Endothelial cell of umbilical vein (primary cell): Measurements from ENCODE around the gene NSUN6. TPM values are rescaled to one million over a fixed set of nuclear protein-coding genes. Genes with fewer than 3 reads are reported as not detected.

Source experiments
- BruUV-seq: library from RNA; stranded (reverse); fragments of 400-500 nt; replicated peaks from 2 replicates; lab custom pipeline; 2021; lab: Mats Ljungman, UMichigan
- CTCF ChIA-PET: fragments of 300-600, 350-600 bp; sonication (Branson Sonifier 250); formaldehyde crosslinking; loops from one replicate; lab custom pipeline; 2021; ENCODE audit warnings: antibody characterized with exemption, inconsistent platforms; lab: Charles Lee
- POLR2A ChIA-PET: fragments of 300-600, 350-600 bp; sonication (Branson Sonifier 250); formaldehyde crosslinking; loops from one replicate; lab custom pipeline; 2021; ENCODE audit warnings: antibody characterized with exemption, inconsistent platforms; lab: Charles Lee
- DNase-seq: peaks from one replicate; pipeline ENCODE4 v3.0.0-alpha.2; 2011; ENCODE audit warnings: low read depth, low spot score
- FAIRE-seq: peaks from 2 replicates; lab custom pipeline; 2011; peaks lifted over from hg19 to GRCh38; lab: Jason Lieb, UNC
- H2AFZ ChIP-seq: 2 replicates; pipeline ENCODE4 v1.6.0; 2012; ENCODE audit warnings: low read depth, low read length, control low read depth, inconsistent platforms
- H3K27ac ChIP-seq: 2 replicates; pipeline ENCODE4 v1.5.1; 2011; ENCODE audit warnings: low read depth, mild to moderate bottlenecking, control low read depth, low read length, moderate library complexity; ENCODE audit not compliant: insufficient read depth
- H3K27me3 ChIP-seq, 2 experiments: 2 replicates each; pipeline versions ENCODE4 v1.6.0 to v1.6.1; 2011; ENCODE audit warnings: low read length in 2 of 2, mixed read lengths in 1 of 2; ENCODE audit not compliant: control insufficient read depth in 2 of 2, insufficient read depth in 2 of 2
- H3K36me3 ChIP-seq, 2 experiments: 2 replicates in 1 of 2; 3 replicates in 1 of 2; pipeline ENCODE4 v1.5.1; 2011; ENCODE audit warnings: low read length in 2 of 2, mild to moderate bottlenecking in 1 of 2, moderate library complexity in 1 of 2; ENCODE audit not compliant: control insufficient read depth in 2 of 2, insufficient read depth in 2 of 2; ENCODE audit errors: extremely low read depth in 1 of 2
- H3K4me1 ChIP-seq: 3 replicates; pipeline ENCODE4 v1.5.1; 2011; ENCODE audit warnings: mild to moderate bottlenecking, low read length; ENCODE audit not compliant: control insufficient read depth, insufficient read depth; ENCODE audit errors: extremely low read depth
- H3K4me2 ChIP-seq: 2 replicates; pipeline ENCODE4 v1.6.1; 2011; ENCODE audit warnings: low read length, control low read depth, mixed read lengths; ENCODE audit not compliant: insufficient read depth
- H3K4me3 ChIP-seq, 3 experiments: fragments of 200-600 bp in 1 of 3; sonication (generic), shearing (Covaris generic) in 1 of 3; replicated peaks in 1 of 3; 2 replicates each; pipeline ENCODE4 v1.5.1; 2011 to 2016; ENCODE audit warnings: control low read depth in 3 of 3, low read length in 3 of 3, mild to moderate bottlenecking in 2 of 3, inconsistent platforms in 1 of 3, low read depth in 1 of 3, moderate library complexity in 1 of 3; ENCODE audit not compliant: insufficient read depth in 1 of 3
- H3K79me2 ChIP-seq: 2 replicates; pipeline ENCODE4 v1.6.0; 2012; ENCODE audit warnings: low read length, inconsistent platforms; ENCODE audit not compliant: control insufficient read depth, insufficient read depth
- H3K9ac ChIP-seq: replicated peaks from 2 replicates; pipeline ENCODE3; 2011; ENCODE audit warnings: low read length, control low read depth; ENCODE audit not compliant: insufficient read depth; ENCODE audit errors: extremely low read depth
- H3K9me1 ChIP-seq: replicated peaks from 3 replicates; pipeline ENCODE4 v1.6.0; 2011; ENCODE audit warnings: mild to moderate bottlenecking, low read length; ENCODE audit not compliant: control insufficient read depth, insufficient read depth; ENCODE audit errors: extremely low read depth
- H3K9me3 ChIP-seq: replicated peaks from 2 replicates; pipeline ENCODE4 v1.5.1; 2012; ENCODE audit warnings: low read length, inconsistent platforms; ENCODE audit not compliant: control insufficient read depth, insufficient read depth
- H4K20me1 ChIP-seq: replicated peaks from 2 replicates; pipeline ENCODE3; 2011; ENCODE audit warnings: mild to moderate bottlenecking, low read length; ENCODE audit not compliant: control insufficient read depth, insufficient read depth; ENCODE audit errors: extremely low read depth
- EZH2 ChIP-seq: IDR thresholded peaks from 2 replicates; pipeline ENCODE4 v1.6.1; 2012; ENCODE audit warnings: borderline replicate concordance, low read depth, mild to moderate bottlenecking, moderate library complexity, low read length, inconsistent platforms; ENCODE audit not compliant: severe bottlenecking
- FOS ChIP-seq: IDR thresholded peaks from 2 replicates; pipeline ENCODE4 v1.6.1; 2011; ENCODE audit warnings: mild to moderate bottlenecking, low read length, moderate library complexity, borderline replicate concordance; ENCODE audit not compliant: insufficient read depth
- GATA2 ChIP-seq: IDR thresholded peaks from 2 replicates; pipeline ENCODE4 v1.7.0; 2011; ENCODE audit warnings: low read depth, mild to moderate bottlenecking, moderate library complexity, mixed read lengths, low read length; ENCODE audit not compliant: insufficient read length, insufficient read depth
- JUN ChIP-seq: IDR thresholded peaks from 2 replicates; pipeline ENCODE4 v1.6.1; 2011; ENCODE audit warnings: borderline replicate concordance, low read depth; ENCODE audit not compliant: insufficient read length, insufficient read depth
- MYC ChIP-seq: IDR thresholded peaks from one replicate; pipeline ENCODE4 v1.6.1; 2011; ENCODE audit warnings: mild to moderate bottlenecking, low read depth, low read length
- POLR2A ChIP-seq: IDR thresholded peaks from 2 replicates; pipeline ENCODE4 v1.6.1; 2012; ENCODE audit warnings: low read depth, mild to moderate bottlenecking, control low read depth, low read length
- POLR2AphosphoS5 ChIP-seq: IDR thresholded peaks from 2 replicates; pipeline ENCODE4 v1.6.1; 2012; ENCODE audit warnings: low read depth, mild to moderate bottlenecking, control low read depth, low read length, moderate library complexity; ENCODE audit not compliant: insufficient read depth
- dilution Hi-C: fragments of 300-500 bp; cut with MboI; formaldehyde crosslinking; loops from one replicate; pipeline ENCODE4 v1.15.0; 2019; ENCODE audit warnings: low sequenced_read_pairs; ENCODE audit not compliant: extremely low pct_ligation_motif_present
- intact Hi-C: fragments of 100-400 bp; cut with micrococcal nuclease; formaldehyde crosslinking; loops from one replicate; pipeline ENCODE4 v1.10.0; 2022
- polyA plus RNA-seq, 4 experiments: library from polyadenylated mRNA; depleted of rRNA in 3 of 4; stranded (reverse) in 3 of 4; unstranded in 1 of 4; fragments of >200 nt; gene quantifications; 2 replicates each; pipeline versions ENCODE4 v1.2.1 to v1.2.3, GENCODE V29; 2011 to 2012; ENCODE audit warnings: missing spikeins in 1 of 4
- total RNA-seq: library from RNA; stranded (reverse); gene quantifications from 2 replicates; pipeline ENCODE4 v1.2.3, GENCODE V29; 2021
- TF ChIP-seq, protein P1 (sequence below): IDR thresholded peaks from 2 replicates; pipeline ENCODE4 v1.6.1; 2011; ENCODE audit not compliant: insufficient read depth, insufficient read length
- TF ChIP-seq, protein P2 (sequence below), 2 donors: IDR thresholded peaks; 1 replicate in 1 of 2; 2 replicates in 1 of 2; pipeline ENCODE4 v1.5.1; 2011; ENCODE audit warnings: low read length in 2 of 2, mild to moderate bottlenecking in 2 of 2, moderate library complexity in 2 of 2, control low read depth in 1 of 2, inconsistent platforms in 1 of 2, low read depth in 1 of 2; ENCODE audit not compliant: insufficient read depth in 1 of 2; ENCODE audit errors: extremely low read depth in 1 of 2

NSUN6 gene
- total and polyA plus RNA-seq, 2 donors (not counting 3 experiments of a cell fraction or from before 2014, with no cell fraction given), result 3.3 to 5.2 TPM

DNA sequence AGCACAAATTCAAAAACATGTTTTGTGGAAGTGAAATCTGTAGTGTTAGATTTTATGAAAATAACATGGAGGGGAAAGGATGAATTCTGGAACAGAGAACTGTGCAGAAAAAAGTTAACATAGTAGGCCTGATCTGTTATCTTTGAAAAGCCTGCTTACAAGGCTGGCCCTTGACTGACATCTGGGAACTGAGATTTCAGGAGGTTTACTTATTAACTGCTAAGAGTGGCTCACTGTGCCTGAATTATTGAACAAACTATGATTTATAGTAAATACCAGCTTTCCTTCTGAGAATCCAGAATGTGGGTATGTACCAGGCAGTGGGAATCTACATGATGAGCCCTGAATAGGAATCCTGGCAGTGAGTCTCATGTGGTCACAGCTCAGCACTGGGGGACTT, 30.5 kb downstream of the NSUN6 start:
- H3K4me1 ChIP-seq, result no peaks in the 10 kb centered on the region
- dilution Hi-C loops, result no loop called here
- no peak overlapping the region for H3K4me2 ChIP-seq
- H3K9me1 ChIP-seq, result no peaks in the 10 kb centered on the region
- intact Hi-C loops, result no loop called here
- no peaks in the 10 kb centered on the region for H3K9me3 ChIP-seq
- ChIA-PET CTCF (no interaction called here), POLR2A (no interaction called here)
- no peak overlapping the region for H3K9ac ChIP-seq
- no TSS peak for BruUV-seq
- DNase-seq (no peak), FAIRE-seq (no peak)
- H3K27ac ChIP-seq, result no peak overlapping the region
- TF ChIP-seq, protein P1, sequence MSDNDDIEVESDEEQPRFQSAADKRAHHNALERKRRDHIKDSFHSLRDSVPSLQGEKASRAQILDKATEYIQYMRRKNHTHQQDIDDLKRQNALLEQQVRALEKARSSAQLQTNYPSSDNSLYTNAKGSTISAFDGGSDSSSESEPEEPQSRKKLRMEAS, result no peak
- TF ChIP-seq POLR2AphosphoS5 (no peak), EZH2 (no peak), FOS (no peak), MYC (no peak), JUN (no peak), GATA2 (no peak), POLR2A (no peak)
- TF ChIP-seq, protein P2, sequence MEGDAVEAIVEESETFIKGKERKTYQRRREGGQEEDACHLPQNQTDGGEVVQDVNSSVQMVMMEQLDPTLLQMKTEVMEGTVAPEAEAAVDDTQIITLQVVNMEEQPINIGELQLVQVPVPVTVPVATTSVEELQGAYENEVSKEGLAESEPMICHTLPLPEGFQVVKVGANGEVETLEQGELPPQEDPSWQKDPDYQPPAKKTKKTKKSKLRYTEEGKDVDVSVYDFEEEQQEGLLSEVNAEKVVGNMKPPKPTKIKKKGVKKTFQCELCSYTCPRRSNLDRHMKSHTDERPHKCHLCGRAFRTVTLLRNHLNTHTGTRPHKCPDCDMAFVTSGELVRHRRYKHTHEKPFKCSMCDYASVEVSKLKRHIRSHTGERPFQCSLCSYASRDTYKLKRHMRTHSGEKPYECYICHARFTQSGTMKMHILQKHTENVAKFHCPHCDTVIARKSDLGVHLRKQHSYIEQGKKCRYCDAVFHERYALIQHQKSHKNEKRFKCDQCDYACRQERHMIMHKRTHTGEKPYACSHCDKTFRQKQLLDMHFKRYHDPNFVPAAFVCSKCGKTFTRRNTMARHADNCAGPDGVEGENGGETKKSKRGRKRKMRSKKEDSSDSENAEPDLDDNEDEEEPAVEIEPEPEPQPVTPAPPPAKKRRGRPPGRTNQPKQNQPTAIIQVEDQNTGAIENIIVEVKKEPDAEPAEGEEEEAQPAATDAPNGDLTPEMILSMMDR (IDR thresholded peaks at IDR 0.05; ENCODE audit: extremely low read depth in 1 of 2, insufficient read depth in 1 of 2, low read depth in 1 of 2, low read length in 2 of 2), result no peak
- no peak overlapping the region for H3K4me3 ChIP-seq
- no peaks in the 10 kb centered on the region for H3K36me3 ChIP-seq
- H3K27me3 ChIP-seq, result no peaks in the 10 kb centered on the region
- no peaks in the 10 kb centered on the region for H3K79me2 ChIP-seq
- no peaks in the 10 kb centered on the region for H4K20me1 ChIP-seq
- H2AFZ ChIP-seq, result no peak overlapping the region
